ENCODE data around the gene AQP1.

DNA sequence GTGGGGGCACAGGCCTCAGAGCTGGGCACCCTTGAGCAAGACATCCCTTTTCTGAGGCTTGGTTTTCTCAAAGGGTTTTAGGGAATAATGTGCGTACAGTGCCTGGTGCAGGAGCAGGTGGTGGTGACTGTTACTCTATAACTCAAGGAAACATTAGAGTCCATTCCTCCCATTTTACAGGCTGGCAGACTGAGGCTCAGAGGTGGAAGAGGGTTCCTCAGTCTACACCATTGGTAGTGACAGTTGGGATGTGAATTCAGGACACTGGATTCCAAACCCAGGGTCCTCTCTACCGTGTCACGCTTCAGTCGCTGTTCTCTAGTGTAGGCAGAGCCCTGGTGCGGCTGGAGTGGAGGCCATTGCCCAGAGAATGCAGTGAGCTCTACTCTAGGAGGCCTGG is 40.0 kb upstream of the AQP1 start:
- TF ChIP-seq ZNF3 (CRISPR knock-in tag; IDR thresholded peaks at IDR 0.05) (no peak), GATAD1 (CRISPR knock-in tag; IDR thresholded peaks at IDR 0.05) (no peak), ZNF75D (CRISPR knock-in tag; IDR thresholded peaks at IDR 0.05; ENCODE audit: borderline replicate concordance) (no peak), ZNF563 (CRISPR knock-in tag; IDR thresholded peaks at IDR 0.05) (no peak), RFXANK (CRISPR knock-in tag; IDR thresholded peaks at IDR 0.05) (no peak)
- TF ChIP-seq, protein P1, sequence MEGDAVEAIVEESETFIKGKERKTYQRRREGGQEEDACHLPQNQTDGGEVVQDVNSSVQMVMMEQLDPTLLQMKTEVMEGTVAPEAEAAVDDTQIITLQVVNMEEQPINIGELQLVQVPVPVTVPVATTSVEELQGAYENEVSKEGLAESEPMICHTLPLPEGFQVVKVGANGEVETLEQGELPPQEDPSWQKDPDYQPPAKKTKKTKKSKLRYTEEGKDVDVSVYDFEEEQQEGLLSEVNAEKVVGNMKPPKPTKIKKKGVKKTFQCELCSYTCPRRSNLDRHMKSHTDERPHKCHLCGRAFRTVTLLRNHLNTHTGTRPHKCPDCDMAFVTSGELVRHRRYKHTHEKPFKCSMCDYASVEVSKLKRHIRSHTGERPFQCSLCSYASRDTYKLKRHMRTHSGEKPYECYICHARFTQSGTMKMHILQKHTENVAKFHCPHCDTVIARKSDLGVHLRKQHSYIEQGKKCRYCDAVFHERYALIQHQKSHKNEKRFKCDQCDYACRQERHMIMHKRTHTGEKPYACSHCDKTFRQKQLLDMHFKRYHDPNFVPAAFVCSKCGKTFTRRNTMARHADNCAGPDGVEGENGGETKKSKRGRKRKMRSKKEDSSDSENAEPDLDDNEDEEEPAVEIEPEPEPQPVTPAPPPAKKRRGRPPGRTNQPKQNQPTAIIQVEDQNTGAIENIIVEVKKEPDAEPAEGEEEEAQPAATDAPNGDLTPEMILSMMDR (CRISPR knock-in tag; IDR thresholded peaks at IDR 0.05), result no peak
- TF ChIP-seq, protein P2, sequence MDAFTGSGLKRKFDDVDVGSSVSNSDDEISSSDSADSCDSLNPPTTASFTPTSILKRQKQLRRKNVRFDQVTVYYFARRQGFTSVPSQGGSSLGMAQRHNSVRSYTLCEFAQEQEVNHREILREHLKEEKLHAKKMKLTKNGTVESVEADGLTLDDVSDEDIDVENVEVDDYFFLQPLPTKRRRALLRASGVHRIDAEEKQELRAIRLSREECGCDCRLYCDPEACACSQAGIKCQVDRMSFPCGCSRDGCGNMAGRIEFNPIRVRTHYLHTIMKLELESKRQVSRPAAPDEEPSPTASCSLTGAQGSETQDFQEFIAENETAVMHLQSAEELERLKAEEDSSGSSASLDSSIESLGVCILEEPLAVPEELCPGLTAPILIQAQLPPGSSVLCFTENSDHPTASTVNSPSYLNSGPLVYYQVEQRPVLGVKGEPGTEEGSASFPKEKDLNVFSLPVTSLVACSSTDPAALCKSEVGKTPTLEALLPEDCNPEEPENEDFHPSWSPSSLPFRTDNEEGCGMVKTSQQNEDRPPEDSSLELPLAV (CRISPR knock-in tag; conservative IDR thresholded peaks at IDR 0.05; ENCODE audit: low read depth), result no peak
